WTC11 (cell line): ENCODE measurements around the gene SVBP. TPM values are rescaled to one million over a fixed set of nuclear protein-coding genes. Genes with fewer than 3 reads are reported as not detected.
A peak's percentile ranks its signal among the peaks of the same experiment; 100 is the strongest.
"Not testable (repeated sequence)": the region's sequence is repeated elsewhere in the genome, so short reads cannot be mapped to it uniquely, and the experiment has no call there.

ENCODE experiments used
- ATAC-seq: fragments of 200-7000 bp; cut with Tn5 transposase; 2 replicates; pipeline ENCODE4 v1.10.0; 2021; ENCODE audit warnings: mild to moderate bottlenecking, moderate library complexity
- CTCF ChIA-PET: fragments of 300-600 bp; sonication (Branson Sonifier 250); formaldehyde crosslinking; loops from one replicate; lab custom pipeline; 2021; ENCODE audit warnings: antibody characterized with exemption; lab: Charles Lee
- POLR2A ChIA-PET: fragments of 350-600 bp; sonication (Branson Sonifier 250); formaldehyde crosslinking; loops from one replicate; lab custom pipeline; 2021; ENCODE audit warnings: antibody characterized with exemption; lab: Charles Lee
- DNase-seq: peaks from one replicate; pipeline ENCODE4 v3.0.0; 2021; ENCODE audit warnings: low spot score
- H3K27ac Mint-ChIP-seq: 2 replicates; pipeline ENCODE4 v1.8.0; 2021; ENCODE audit warnings: mixed read lengths
- H3K27me3 Mint-ChIP-seq: 2 replicates; pipeline ENCODE4 v1.8.0; 2021; ENCODE audit warnings: low read depth, mild to moderate bottlenecking, moderate library complexity, mixed read lengths
- H3K36me3 Mint-ChIP-seq: 2 replicates; pipeline ENCODE4 v1.8.0; 2021; ENCODE audit warnings: mixed read lengths
- H3K4me1 Mint-ChIP-seq: 2 replicates; pipeline ENCODE4 v1.8.0; 2022; ENCODE audit warnings: mixed read lengths
- H3K4me3 Mint-ChIP-seq: 2 replicates; pipeline ENCODE4 v1.8.0; 2021; ENCODE audit warnings: mild to moderate bottlenecking, moderate library complexity, mixed read lengths
- H3K9me3 Mint-ChIP-seq: 2 replicates; pipeline ENCODE4 v1.8.0; 2021; ENCODE audit warnings: mixed read lengths
- AFF4 ChIP-seq: sonication (generic); formaldehyde crosslinking; IDR thresholded peaks from 2 replicates; pipeline ENCODE4 v1.8.1; 2023; ENCODE audit warnings: mild to moderate bottlenecking, missing genetic modification reagents, borderline replicate concordance
- E2F4 ChIP-seq: sonication (generic); formaldehyde crosslinking; IDR thresholded peaks from 2 replicates; pipeline ENCODE4 v1.8.1; 2022; ENCODE audit warnings: low read depth, mild to moderate bottlenecking, moderate library complexity, missing genetic modification reagents, borderline replicate concordance
- ESRRA ChIP-seq: sonication (generic); formaldehyde crosslinking; IDR thresholded peaks from 2 replicates; pipeline ENCODE4 v1.8.1; 2022; ENCODE audit warnings: mild to moderate bottlenecking, missing genetic modification reagents, borderline replicate concordance
- ETV6 ChIP-seq: sonication (generic); formaldehyde crosslinking; IDR thresholded peaks from 2 replicates; pipeline ENCODE4 v1.8.1; 2022; ENCODE audit warnings: mild to moderate bottlenecking, missing genetic modification reagents
- FOXJ3 ChIP-seq: sonication (generic); formaldehyde crosslinking; IDR thresholded peaks from 2 replicates; pipeline ENCODE4 v1.9.0; 2021; ENCODE audit warnings: missing genetic modification reagents, mild to moderate bottlenecking, borderline replicate concordance
- FOXK1 ChIP-seq: sonication (generic); formaldehyde crosslinking; IDR thresholded peaks from 2 replicates; pipeline ENCODE4 v1.8.0; 2022; ENCODE audit warnings: mild to moderate bottlenecking, moderate library complexity, missing genetic modification reagents
- FOXP1 ChIP-seq: sonication (generic); formaldehyde crosslinking; IDR thresholded peaks from 2 replicates; pipeline ENCODE4 v1.8.0; 2022; ENCODE audit warnings: missing genetic modification reagents, mild to moderate bottlenecking, moderate library complexity, borderline replicate concordance
- GTF2I ChIP-seq: fragments of 250-450 bp; sonication (Bioruptor Pico); conservative IDR thresholded peaks from 2 replicates; pipeline ENCODE4 v1.4.0; 2021; ENCODE audit warnings: mild to moderate bottlenecking
- JUN ChIP-seq: sonication (generic); formaldehyde crosslinking; IDR thresholded peaks from 2 replicates; pipeline ENCODE4 v1.8.0; 2023; ENCODE audit warnings: mild to moderate bottlenecking, missing genetic modification reagents
- KAT7 ChIP-seq: sonication (generic); formaldehyde crosslinking; IDR thresholded peaks from 2 replicates; pipeline ENCODE4 v1.8.1; 2023; ENCODE audit warnings: missing genetic modification reagents, mild to moderate bottlenecking, borderline replicate concordance
- NFE2L1 ChIP-seq: sonication (generic); formaldehyde crosslinking; IDR thresholded peaks from 2 replicates; pipeline ENCODE4 v1.8.1; 2023; ENCODE audit warnings: missing genetic modification reagents
- NR2C2 ChIP-seq: sonication (generic); formaldehyde crosslinking; IDR thresholded peaks from 2 replicates; pipeline ENCODE4 v1.8.0; 2022; ENCODE audit warnings: mild to moderate bottlenecking, missing genetic modification reagents
- NR3C1 ChIP-seq: sonication (generic); formaldehyde crosslinking; conservative IDR thresholded peaks from 2 replicates; pipeline ENCODE4 v1.8.1; 2023; ENCODE audit warnings: low read depth, mild to moderate bottlenecking, missing genetic modification reagents
- PRRX2 ChIP-seq: fragments of 250-450 bp; sonication (Bioruptor Pico); IDR thresholded peaks from 2 replicates; pipeline ENCODE4 v1.8.0; 2021; ENCODE audit warnings: mild to moderate bottlenecking
- RELA ChIP-seq: sonication (generic); formaldehyde crosslinking; IDR thresholded peaks from 2 replicates; pipeline ENCODE4 v1.8.1; 2022; ENCODE audit warnings: missing genetic modification reagents, mild to moderate bottlenecking, borderline replicate concordance
- SP1 ChIP-seq: sonication (generic); formaldehyde crosslinking; conservative IDR thresholded peaks from 2 replicates; pipeline ENCODE4 v1.8.1; 2022; ENCODE audit warnings: missing genetic modification reagents
- TEAD4 ChIP-seq: sonication (generic); formaldehyde crosslinking; IDR thresholded peaks from 2 replicates; pipeline ENCODE4 v1.8.0; 2022; ENCODE audit warnings: mild to moderate bottlenecking, missing genetic modification reagents
- TP53 ChIP-seq: sonication (generic); formaldehyde crosslinking; IDR thresholded peaks from 2 replicates; pipeline ENCODE4 v1.8.1; 2023; ENCODE audit warnings: mild to moderate bottlenecking, missing genetic modification reagents
- ZMAT4 ChIP-seq: fragments of 250-450 bp; sonication (Bioruptor Pico); IDR thresholded peaks from 2 replicates; pipeline ENCODE4 v1.9.0; 2021; ENCODE audit warnings: mild to moderate bottlenecking
- ZNF121 ChIP-seq: sonication (generic); formaldehyde crosslinking; IDR thresholded peaks from 2 replicates; pipeline ENCODE4 v1.8.0; 2023; ENCODE audit warnings: missing genetic modification reagents
- ZNF396 ChIP-seq: fragments of 250-450 bp; sonication (Bioruptor Pico); IDR thresholded peaks from 2 replicates; pipeline ENCODE4 v1.8.0; 2021; ENCODE audit warnings: mild to moderate bottlenecking, moderate library complexity, borderline replicate concordance
- total RNA-seq: library from RNA; stranded (reverse); gene quantifications from 3 replicates; pipeline ENCODE4 v1.2.3, GENCODE V29; 2021

SVBP gene
- total RNA-seq, 1 experiment from 2014 or later, result 28.7 TPM

GRCh38 chr1:42817976-42818375 lies 779 bp upstream of the SVBP start:
- TF ChIP-seq GTF2I, result no peak
- TF ChIP-seq JUN, result no peak
- no peak for DNase-seq
- Mint-ChIP-seq H3K36me3 (peaks cover 8% of the 10 kb centered on the region), H3K27ac (no peak overlapping the region), H3K27me3 (no peaks in the 10 kb centered on the region), H3K4me1 (peaks cover 22% of the 10 kb centered on the region), H3K4me3 (peak overlapping the region; percentile 25; the same call in 1 of the 2 replicates), H3K9me3 (no peaks in the 10 kb centered on the region)
- CTCF ChIA-PET, result interaction anchor here (0.7 to 3.2 kb wide), 3 partner anchors 29 to 256 kb away, joined by 3 to 17 read pairs (median 4); partner anchors contain the start of gene ZNF691
- no peak for ATAC-seq
- POLR2A ChIA-PET, result interaction anchor here (0.5 to 0.6 kb wide), 2 partner anchors 14 to 107 kb away, joined by 3 to 8 read pairs; no protein-coding TSS in a partner anchor

GRCh38 chr1:42817440-42817767 lies 207 bp upstream of the SVBP start:
- peaks cover 9% of the 10 kb centered on the region for H3K36me3 Mint-ChIP-seq
- no peaks in the 10 kb centered on the region for H3K27me3 Mint-ChIP-seq
- no peaks in the 10 kb centered on the region for H3K9me3 Mint-ChIP-seq
- TF ChIP-seq NFE2L1 (CRISPR knock-in tag), result no peak
- TF ChIP-seq ETV6 (CRISPR knock-in tag), result no peak
- no peak for TF ChIP-seq SP1 (CRISPR knock-in tag)
- no peak for TF ChIP-seq ZNF121 (CRISPR knock-in tag)
- TF ChIP-seq AFF4, result no peak
- TF ChIP-seq FOXP1, result no peak
- ATAC-seq (no peak), DNase-seq (no peak)
- H3K4me3 Mint-ChIP-seq, result peak overlapping the region; percentile 78
- peaks cover 17% of the 10 kb centered on the region for H3K4me1 Mint-ChIP-seq
- POLR2A ChIA-PET, result interaction anchor here (0.5 to 1.3 kb wide), 3 partner anchors 14 to 107 kb away, joined by 3 to 8 read pairs (median 4); partner anchors contain the start of genes C1orf50 and P3H1
- H3K27ac Mint-ChIP-seq, result no peak overlapping the region
- CTCF ChIA-PET, result interaction anchor here (0.7 to 3.2 kb wide), 4 partner anchors 29 to 256 kb away, joined by 3 to 17 read pairs (median 6); partner anchors contain the start of gene ZNF691

- Mint-ChIP-seq H3K4me3 (peak overlapping the region; percentile 78), H3K36me3 (peaks cover 9% of the 10 kb centered on the region), H3K27ac (peak overlapping the region; percentile 88), H3K9me3 (no peaks in the 10 kb centered on the region), H3K4me1 (peaks cover 17% of the 10 kb centered on the region), H3K27me3 (no peaks in the 10 kb centered on the region)
- ChIA-PET POLR2A (interaction anchor here (0.8 to 1.3 kb wide), 3 partner anchors 49 to 109 kb away, joined by 3 to 4 read pairs (median 3); partner anchors contain the start of genes C1orf50 and P3H1), CTCF (interaction anchor here (1.5 to 3.2 kb wide), 6 partner anchors 30 to 258 kb away, joined by 3 to 17 read pairs (median 8); partner anchors contain the start of genes C1orf50, P3H1 and ZNF691)
- no peak for TF ChIP-seq ZMAT4 (CRISPR knock-in tag)
- ATAC-seq (peak; percentile 6), DNase-seq (no peak)
Measured at GRCh38 chr1:42815941-42816584, 1.1 kb downstream of the SVBP start.

GRCh38 chr1:42814815-42815214 lies 2.4 kb downstream of the SVBP start:
- POLR2A ChIA-PET, H3K27me3 Mint-ChIP-seq, DNase-seq, H3K27ac Mint-ChIP-seq, CTCF ChIA-PET, H3K36me3 Mint-ChIP-seq, H3K4me3 Mint-ChIP-seq, ATAC-seq, H3K9me3 Mint-ChIP-seq: not testable (repeated sequence)
- H3K4me1 Mint-ChIP-seq, result peaks cover 11% of the 10 kb centered on the region

- H3K4me1 Mint-ChIP-seq, result no peaks in the 10 kb centered on the region
- no peak overlapping the region for H3K27ac Mint-ChIP-seq
- no peak overlapping the region for H3K4me3 Mint-ChIP-seq
- ChIA-PET CTCF (interaction anchor here (1.0 to 1.4 kb wide), 2 partner anchors 41 to 266 kb away, joined by 3 to 4 read pairs; partner anchors contain the start of gene P3H1), POLR2A (no interaction called here)
- no peaks in the 10 kb centered on the region for H3K27me3 Mint-ChIP-seq
- peaks cover 36% of the 10 kb centered on the region for H3K36me3 Mint-ChIP-seq
- DNase-seq, result no peak
- ATAC-seq, result no peak
- peaks cover 33% of the 10 kb centered on the region for H3K9me3 Mint-ChIP-seq
- TF ChIP-seq ZNF396 (no peak), KAT7 (CRISPR knock-in tag) (no peak), E2F4 (CRISPR knock-in tag) (no peak), ESRRA (CRISPR knock-in tag) (no peak), TP53 (CRISPR knock-in tag) (no peak), RELA (CRISPR knock-in tag) (no peak), NR3C1 (CRISPR knock-in tag) (no peak), PRRX2 (CRISPR knock-in tag) (no peak), TEAD4 (no peak), NR2C2 (CRISPR knock-in tag) (no peak), FOXJ3 (no peak), FOXK1 (CRISPR knock-in tag) (no peak)
Measured at GRCh38 chr1:42807056-42807668, 10.0 kb downstream of the SVBP start.
